HepG2 (cell line): ENCODE results near the gene SPTSSB. TPM values are rescaled to one million over a fixed set of nuclear protein-coding genes. Genes with fewer than 3 reads are reported as not detected.
A peak's percentile ranks its signal among the peaks of the same experiment; 100 is the strongest.

ENCODE experiments used
- DNMT3B ChIP-seq: conservative IDR thresholded peaks from 2 replicates; pipeline ENCODE4 v1.6.1; 2016; ENCODE audit warnings: missing biosample characterization, control low read depth
- EP300 ChIP-seq, 3 experiments: sonication (generic) in 1 of 3; formaldehyde crosslinking in 1 of 3; IDR thresholded peaks; 2 replicates each; pipeline versions ENCODE4 v1.5.1 to v1.6.1; 2011 to 2020; ENCODE audit warnings: low read depth in 2 of 3, low read length in 2 of 3, borderline replicate concordance in 1 of 3, improper control_type of control experiment in 1 of 3, mild to moderate bottlenecking in 1 of 3, missing genetic modification reagents in 1 of 3, moderate library complexity in 1 of 3
- FOXC1 ChIP-seq: sonication (generic); formaldehyde crosslinking; IDR thresholded peaks from 2 replicates; pipeline ENCODE4 v1.8.0; 2022; ENCODE audit warnings: mild to moderate bottlenecking, missing genetic modification reagents, borderline replicate concordance
- HNF4A ChIP-seq: sonication (generic); formaldehyde crosslinking; IDR thresholded peaks from 2 replicates; pipeline ENCODE4 v1.4.0; 2020; ENCODE audit warnings: missing genetic modification reagents
- IRF9 ChIP-seq: sonication (generic); formaldehyde crosslinking; IDR thresholded peaks from 2 replicates; pipeline ENCODE4 v1.8.0; 2022; ENCODE audit warnings: missing genetic modification reagents, mild to moderate bottlenecking, borderline replicate concordance
- NCOR1 ChIP-seq: fragments of 200-600 bp; sonication (generic); IDR thresholded peaks from 2 replicates; pipeline ENCODE4 v1.7.0; 2017; ENCODE audit warnings: antibody characterized with exemption, low read length, borderline replicate concordance
- NR2C2 ChIP-seq: sonication (generic); formaldehyde crosslinking; IDR thresholded peaks from 2 replicates; pipeline ENCODE4 v1.4.0; 2020; ENCODE audit warnings: missing genetic modification reagents, mild to moderate bottlenecking, moderate library complexity, borderline replicate concordance
- RCOR2 ChIP-seq: IDR thresholded peaks from 2 replicates; pipeline ENCODE4 v1.6.1; 2016; ENCODE audit warnings: missing biosample characterization, missing genetic modification reagents
- ZFP1 ChIP-seq: IDR thresholded peaks from 2 replicates; pipeline ENCODE4 v1.6.1; 2016
- ZNF256 ChIP-seq: sonication (generic); formaldehyde crosslinking; conservative IDR thresholded peaks from 2 replicates; pipeline ENCODE4 v1.4.0; 2020; ENCODE audit warnings: missing genetic modification reagents
- ZNF710 ChIP-seq: sonication (generic); formaldehyde crosslinking; IDR thresholded peaks from 2 replicates; pipeline ENCODE4 v1.5.0; 2020; ENCODE audit warnings: mild to moderate bottlenecking, missing genetic modification reagents, borderline replicate concordance
- ZNF788 ChIP-seq: sonication (generic); formaldehyde crosslinking; IDR thresholded peaks from 2 replicates; pipeline ENCODE4 v1.5.0; 2020; ENCODE audit warnings: mild to moderate bottlenecking, missing genetic modification reagents, borderline replicate concordance
- polyA plus RNA-seq, 8 experiments: library from polyadenylated mRNA; depleted of rRNA in 3 of 8; stranded (reverse) in 7 of 8; unstranded in 1 of 8; fragments of >200 nt; fragmentation: Illumina TruSeq in 4 of 8; extraction: Trizol in 4 of 8; gene quantifications; 2 replicates each; pipeline versions ENCODE4 v1.2.1 to v1.2.3, GENCODE V29; 2011 to 2016; ENCODE audit warnings: low read depth in 4 of 8, missing spikeins in 1 of 8, mixed read lengths in 1 of 8; ENCODE audit not compliant: insufficient read depth in 1 of 8
- total RNA-seq, 5 experiments: library from RNA; depleted of rRNA; stranded (reverse); fragments of >200 nt; fragmentation: Illumina TruSeq; extraction: Trizol; gene quantifications; 2 replicates each; pipeline ENCODE4 v1.2.3, GENCODE V29; 2016; ENCODE audit warnings: low read depth in 1 of 5

The SPTSSB gene
- total and polyA plus RNA-seq, 2 of the 13 experiments (the other 11 are each of a cell fraction or from before 2014, with no cell fraction given) = 0.51 to 2.4 TPM

- peak; percentile 63 for TF ChIP-seq ZNF710 (CRISPR knock-in tag)
- TF ChIP-seq IRF9 (CRISPR knock-in tag) = no peak
- TF ChIP-seq NR2C2 (CRISPR knock-in tag) = peak; percentile 27; the same call in 1 of the 2 replicates
- TF ChIP-seq DNMT3B (CRISPR knock-in tag) = no peak
- TF ChIP-seq ZNF256 (CRISPR knock-in tag) = no peak
- TF ChIP-seq RCOR2 (CRISPR knock-in tag) = peak; percentile 37; the same call in 1 of the 2 replicates
- TF ChIP-seq FOXC1 = no peak
- TF ChIP-seq NCOR1 = peak; percentile 55; the same call in 1 of the 2 replicates
- peak; percentile 67; the same call in 1 of the 2 replicates for TF ChIP-seq ZFP1 (CRISPR knock-in tag)
- no peak for TF ChIP-seq ZNF788 (CRISPR knock-in tag)
- peak; percentile 45; the same call in 1 of the 2 replicates for TF ChIP-seq HNF4A (CRISPR knock-in tag)
- TF ChIP-seq EP300 (IDR thresholded peaks at IDR 0.05; ENCODE audit: low read depth in 2 of 2, low read length in 2 of 2) = peak; percentile 53 to 98; a peak in 2 of 4 replicates
- TF ChIP-seq EP300 (CRISPR knock-in tag; IDR thresholded peaks at IDR 0.05; ENCODE audit: borderline replicate concordance) = peak; percentile 71; the same call in 1 of the 2 replicates
Observed at GRCh38 chr3:161323926-161324621, 47.2 kb downstream of the SPTSSB start (continued).
